ENCODE results near the gene MYL5. TPM values are rescaled to one million over a fixed set of nuclear protein-coding genes. Genes with fewer than 3 reads are reported as not detected.

Gene MYL5
- total and polyA plus RNA-seq, 2 donors (not counting 1 experiment from before 2014, with no cell fraction given): 9.6 to 14.4 TPM

- H3K9me3 ChIP-seq (ENCODE audit: control insufficient read depth, insufficient read depth, low read depth, low read length): no peaks in the 10 kb centered on the region
- no peak overlapping the region for H3K4me2 ChIP-seq (ENCODE audit: extremely low read depth, insufficient read depth, low read length)
- no peak overlapping the region for H3K27ac ChIP-seq (ENCODE audit: insufficient read depth, low read length)
- H3K4me1 ChIP-seq (ENCODE audit: control insufficient read depth, extremely low read depth, insufficient read depth, low read length): no peaks in the 10 kb centered on the region
- no peak overlapping the region for H2AFZ ChIP-seq (ENCODE audit: low read length)
- TF ChIP-seq EZH2 (IDR thresholded peaks at IDR 0.05; ENCODE audit: low read length, missing control alignments) (no peak), CTCF (conservative IDR thresholded peaks at IDR 0.05 in 1 of 2, IDR thresholded peaks at IDR 0.05 in 1 of 2; ENCODE audit: low read depth in 1 of 2, low read length in 2 of 2) (no peak)
- H3K79me2 ChIP-seq (ENCODE audit: control insufficient read depth, insufficient read depth, low read length): no peaks in the 10 kb centered on the region
- peaks cover 1% of the 10 kb centered on the region for H3K27me3 ChIP-seq (ENCODE audit: control insufficient read depth, insufficient read depth, low read length)
- no peak overlapping the region for H3K9ac ChIP-seq (ENCODE audit: insufficient read depth, low read length)
- no peak for DNase-seq (ENCODE audit: low read depth in 2 of 2)
- no peaks in the 10 kb centered on the region for H4K20me1 ChIP-seq (ENCODE audit: control insufficient read depth, extremely low read depth, insufficient read depth, low read length)
- H3K4me3 ChIP-seq (replicated peaks in 1 of 4; ENCODE audit: control extremely low read depth in 1 of 4, insufficient read depth in 1 of 4, low read depth in 3 of 4, low read length in 4 of 4): no peak overlapping the region
- H3K36me3 ChIP-seq (ENCODE audit: control insufficient read depth, insufficient read depth, low read length): no peaks in the 10 kb centered on the region
Observed at GRCh38 chr4:657834-658667, 16.3 kb upstream of the MYL5 start.

- DNase-seq (ENCODE audit: low read depth in 2 of 2): no peak
- no peaks in the 10 kb centered on the region for H4K20me1 ChIP-seq (ENCODE audit: control insufficient read depth, extremely low read depth, insufficient read depth, low read length)
- no peak overlapping the region for H3K4me3 ChIP-seq (replicated peaks in 1 of 4; ENCODE audit: control extremely low read depth in 1 of 4, insufficient read depth in 1 of 4, low read depth in 3 of 4, low read length in 4 of 4)
- TF ChIP-seq EZH2 (IDR thresholded peaks at IDR 0.05; ENCODE audit: low read length, missing control alignments) (no peak), CTCF (conservative IDR thresholded peaks at IDR 0.05 in 1 of 2, IDR thresholded peaks at IDR 0.05 in 1 of 2; ENCODE audit: low read depth in 1 of 2, low read length in 2 of 2) (no peak)
- H3K27me3 ChIP-seq (ENCODE audit: control insufficient read depth, insufficient read depth, low read length): peaks cover 3% of the 10 kb centered on the region
- no peak overlapping the region for H2AFZ ChIP-seq (ENCODE audit: low read length)
- no peaks in the 10 kb centered on the region for H3K79me2 ChIP-seq (ENCODE audit: control insufficient read depth, insufficient read depth, low read length)
- no peak overlapping the region for H3K27ac ChIP-seq (ENCODE audit: insufficient read depth, low read length)
- H3K9ac ChIP-seq (ENCODE audit: insufficient read depth, low read length): no peak overlapping the region
- no peak overlapping the region for H3K4me2 ChIP-seq (ENCODE audit: extremely low read depth, insufficient read depth, low read length)
- H3K9me3 ChIP-seq (ENCODE audit: control insufficient read depth, insufficient read depth, low read depth, low read length): no peaks in the 10 kb centered on the region
- H3K36me3 ChIP-seq (ENCODE audit: control insufficient read depth, insufficient read depth, low read length): no peaks in the 10 kb centered on the region
- no peaks in the 10 kb centered on the region for H3K4me1 ChIP-seq (ENCODE audit: control insufficient read depth, extremely low read depth, insufficient read depth, low read length)
Observed at GRCh38 chr4:658681-659667, 15.4 kb upstream of the MYL5 start.

- Histone ChIP-seq H3K27ac (ENCODE audit: insufficient read depth, low read length) (no peak overlapping the region), H3K9ac (ENCODE audit: insufficient read depth, low read length) (no peak overlapping the region), H3K36me3 (ENCODE audit: control insufficient read depth, insufficient read depth, low read length) (no peaks in the 10 kb centered on the region), H2AFZ (ENCODE audit: low read length) (no peak overlapping the region), H3K9me3 (ENCODE audit: control insufficient read depth, insufficient read depth, low read depth, low read length) (no peaks in the 10 kb centered on the region), H3K4me2 (ENCODE audit: extremely low read depth, insufficient read depth, low read length) (no peak overlapping the region), H3K27me3 (ENCODE audit: control insufficient read depth, insufficient read depth, low read length) (peaks cover 3% of the 10 kb centered on the region), H3K4me3 (replicated peaks in 1 of 4; ENCODE audit: control extremely low read depth in 1 of 4, insufficient read depth in 1 of 4, low read depth in 3 of 4, low read length in 4 of 4) (no peak overlapping the region), H3K4me1 (ENCODE audit: control insufficient read depth, extremely low read depth, insufficient read depth, low read length) (no peaks in the 10 kb centered on the region), H4K20me1 (ENCODE audit: control insufficient read depth, extremely low read depth, insufficient read depth, low read length) (no peaks in the 10 kb centered on the region), H3K79me2 (ENCODE audit: control insufficient read depth, insufficient read depth, low read length) (no peaks in the 10 kb centered on the region)
- TF ChIP-seq EZH2 (IDR thresholded peaks at IDR 0.05; ENCODE audit: low read length, missing control alignments) (no peak), CTCF (conservative IDR thresholded peaks at IDR 0.05 in 1 of 2, IDR thresholded peaks at IDR 0.05 in 1 of 2; ENCODE audit: low read depth in 1 of 2, low read length in 2 of 2) (no peak)
- DNase-seq (ENCODE audit: low read depth in 2 of 2): no peak
Observed at GRCh38 chr4:659851-660250, 14.5 kb upstream of the MYL5 start.
